ENCODE data around the gene LTBP4.

Gene LTBP4

GRCh38 chr19:40621966-40622772 is 21.0 kb downstream of the LTBP4 start:
- TF ChIP-seq CTCF (IDR thresholded peaks at IDR 0.05) = no peak

DNA sequence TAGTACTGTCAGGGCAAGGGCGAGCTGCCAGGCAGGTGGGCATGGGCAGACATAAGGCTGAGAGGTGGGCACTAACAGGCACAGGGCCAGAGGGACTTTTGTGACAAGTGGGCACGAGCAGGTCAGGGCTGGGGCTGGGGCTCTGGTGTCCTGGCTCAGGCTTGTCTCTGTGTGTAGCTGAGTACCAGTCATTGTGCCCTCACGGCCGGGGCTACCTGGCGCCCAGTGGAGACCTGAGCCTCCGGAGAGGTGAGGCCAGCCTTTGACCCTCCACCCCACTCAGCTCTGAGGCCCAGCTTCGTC is 21.6 kb downstream of the LTBP4 start:
- TF ChIP-seq CTCF (IDR thresholded peaks at IDR 0.05) = no peak

- no peak for TF ChIP-seq CTCF (IDR thresholded peaks at IDR 0.05)
These were observed 22.5 kb downstream of the LTBP4 start for GRCh38 chr19:40623403-40624251.

DNA sequence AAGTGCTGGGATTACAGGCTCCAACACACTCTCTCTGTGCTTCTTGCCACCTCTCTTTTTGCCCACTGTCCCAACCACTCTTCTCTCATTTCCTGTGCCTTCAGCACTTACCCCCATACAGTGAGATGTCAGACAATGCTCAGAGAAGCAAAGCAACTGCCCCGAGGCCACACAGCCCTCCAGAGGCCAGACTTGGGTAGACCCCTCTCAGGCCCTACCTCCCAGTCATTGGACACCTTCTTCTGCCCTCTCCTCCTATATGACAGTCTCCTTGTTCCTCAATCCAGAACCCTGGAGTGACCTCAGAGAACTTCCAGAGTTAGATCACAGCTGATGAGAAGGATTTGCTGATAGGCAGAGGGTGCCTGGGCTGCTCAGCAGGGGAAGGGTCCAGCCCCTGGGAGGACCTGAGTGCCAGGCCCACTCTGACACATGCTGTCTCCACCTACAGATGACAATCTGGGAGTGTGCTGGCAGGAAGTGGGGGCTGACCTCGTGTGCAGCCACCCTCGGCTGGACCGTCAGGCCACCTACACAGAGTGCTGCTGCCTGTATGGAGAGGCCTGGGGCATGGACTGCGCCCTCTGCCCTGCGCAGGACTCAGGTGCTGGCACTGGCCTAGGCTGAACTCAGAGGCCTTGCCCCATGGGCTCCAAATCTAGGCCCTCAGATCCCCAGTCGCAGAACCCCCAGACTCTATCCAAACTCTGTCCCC is 24.4 kb downstream of the LTBP4 start:
- no peak for TF ChIP-seq CTCF (IDR thresholded peaks at IDR 0.05)

DNA sequence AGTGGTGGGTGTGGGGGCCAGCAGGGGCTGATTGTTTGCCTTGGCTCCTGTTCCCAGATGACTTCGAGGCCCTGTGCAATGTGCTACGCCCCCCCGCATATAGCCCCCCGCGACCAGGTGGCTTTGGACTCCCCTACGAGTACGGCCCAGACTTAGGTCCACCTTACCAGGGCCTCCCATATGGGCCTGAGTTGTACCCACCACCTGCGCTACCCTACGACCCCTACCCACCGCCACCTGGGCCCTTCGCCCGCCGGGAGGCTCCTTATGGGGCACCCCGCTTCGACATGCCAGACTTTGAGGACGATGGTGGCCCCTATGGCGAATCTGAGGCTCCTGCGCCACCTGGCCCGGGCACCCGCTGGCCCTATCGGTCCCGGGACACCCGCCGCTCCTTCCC is 25.7 kb downstream of the LTBP4 start:
- no peak for TF ChIP-seq CTCF (IDR thresholded peaks at IDR 0.05)

- no peak for TF ChIP-seq CTCF (IDR thresholded peaks at IDR 0.05)
These were observed 26.5 kb downstream of the LTBP4 start for GRCh38 chr19:40627486-40628279.

GRCh38 chr19:40629346-40629745 is 28.2 kb downstream of the LTBP4 start:
- no peak for TF ChIP-seq CTCF (IDR thresholded peaks at IDR 0.05)
